Trophoblast cell (in vitro differentiated cells and primary cell): ENCODE data around the gene TIMM10.

ENCODE experiments used
- DNase-seq, 2 donors: peaks; one replicate each; pipeline ENCODE4 v3.0.0-alpha.2; 2016
- H2AFZ ChIP-seq: 2 replicates; pipeline ENCODE4 v1.6.1; 2013; ENCODE audit warnings: low read length, moderate library complexity, mild to moderate bottlenecking; ENCODE audit not compliant: insufficient read depth, poor library complexity
- H2AK5ac ChIP-seq: 2 replicates; pipeline ENCODE4 v1.6.1; 2013; ENCODE audit warnings: mild to moderate bottlenecking, low read length
- H2BK120ac ChIP-seq: 2 replicates; pipeline ENCODE4 v1.6.1; 2013; ENCODE audit warnings: low read length, mild to moderate bottlenecking, moderate library complexity; ENCODE audit not compliant: insufficient read depth, poor library complexity
- H2BK12ac ChIP-seq: 2 replicates; pipeline ENCODE4 v1.6.1; 2013; ENCODE audit warnings: mild to moderate bottlenecking, low read length, moderate library complexity
- H2BK5ac ChIP-seq: 2 replicates; pipeline ENCODE4 v1.6.1; 2013; ENCODE audit warnings: low read length, low read depth, moderate library complexity, mild to moderate bottlenecking; ENCODE audit not compliant: poor library complexity
- H3K14ac ChIP-seq: 2 replicates; pipeline ENCODE4 v1.6.1; 2013; ENCODE audit warnings: mild to moderate bottlenecking, low read length
- H3K18ac ChIP-seq: 2 replicates; pipeline ENCODE4 v1.6.1; 2013; ENCODE audit warnings: mild to moderate bottlenecking, low read length
- H3K23ac ChIP-seq: 2 replicates; pipeline ENCODE4 v1.6.1; 2013; ENCODE audit warnings: low read length
- H3K27ac ChIP-seq: 2 replicates; pipeline ENCODE4 v1.5.1; 2013; ENCODE audit warnings: low read depth, mild to moderate bottlenecking, inconsistent platforms, low read length, moderate library complexity
- H3K27me3 ChIP-seq: 2 replicates; pipeline ENCODE4 v1.6.1; 2013; ENCODE audit warnings: inconsistent platforms, mild to moderate bottlenecking, low read length, moderate library complexity; ENCODE audit not compliant: insufficient read depth
- H3K36me3 ChIP-seq, 2 experiments: 1 replicate in 1 of 2; 2 replicates in 1 of 2; pipeline ENCODE4 v1.6.1; 2013; ENCODE audit warnings: low read length in 2 of 2, mild to moderate bottlenecking in 2 of 2, moderate library complexity in 1 of 2; ENCODE audit not compliant: insufficient read depth in 2 of 2, control insufficient read depth in 1 of 2
- H3K4ac ChIP-seq: 2 replicates; pipeline ENCODE4 v1.6.1; 2013; ENCODE audit warnings: low read depth, mild to moderate bottlenecking, low read length, moderate library complexity
- H3K4me1 ChIP-seq, 2 experiments: 1 replicate in 1 of 2; 2 replicates in 1 of 2; pipeline ENCODE4 v1.6.1; 2013; ENCODE audit warnings: low read length in 2 of 2, mild to moderate bottlenecking in 2 of 2, moderate library complexity in 1 of 2; ENCODE audit not compliant: insufficient read depth in 2 of 2, control insufficient read depth in 1 of 2
- H3K4me2 ChIP-seq: 2 replicates; pipeline ENCODE4 v1.6.1; 2013; ENCODE audit warnings: inconsistent platforms, mild to moderate bottlenecking, low read length, moderate library complexity
- H3K4me3 ChIP-seq: 2 replicates; pipeline ENCODE4 v1.5.1; 2013; ENCODE audit warnings: mild to moderate bottlenecking, low read depth, low read length, inconsistent platforms
- H3K79me1 ChIP-seq: one replicate; pipeline ENCODE4 v1.6.1; 2013; ENCODE audit warnings: low read length
- H3K79me2 ChIP-seq: 2 replicates; pipeline ENCODE4 v1.6.1; 2013; ENCODE audit warnings: low read length, mild to moderate bottlenecking; ENCODE audit not compliant: control insufficient read depth, insufficient read depth, poor library complexity
- H3K9ac ChIP-seq: 2 replicates; pipeline ENCODE4 v1.6.1; 2013; ENCODE audit warnings: mild to moderate bottlenecking, low read length
- H3K9me3 ChIP-seq: 2 replicates; pipeline ENCODE4 v1.6.1; 2013; ENCODE audit warnings: low read depth, mild to moderate bottlenecking, control low read depth, inconsistent platforms, low read length; ENCODE audit not compliant: insufficient read depth
- H4K12ac ChIP-seq: 2 replicates; pipeline ENCODE4 v1.6.1; 2013; ENCODE audit warnings: low read depth, mild to moderate bottlenecking, low read length, moderate library complexity
- H4K8ac ChIP-seq: 2 replicates; pipeline ENCODE4 v1.6.1; 2013; ENCODE audit warnings: low read depth, mild to moderate bottlenecking, low read length, moderate library complexity
- H4K91ac ChIP-seq: one replicate; pipeline ENCODE4 v1.6.1; 2013; ENCODE audit warnings: low read depth, mild to moderate bottlenecking, low read length, moderate library complexity
- WGBS: extraction: QIAGEN DNeasy Blood & Tissue Kit; methylation state at CpG from one replicate; pipeline ENCODE4 v1.1.7; 2013; ENCODE audit warnings: missing lambda C conversion rate; ENCODE audit not compliant: insufficient read length, insufficient coverage; ENCODE audit errors: extremely low coverage; 5-methylcytosine and 5-hydroxymethylcytosine counted together

The TIMM10 gene

DNA sequence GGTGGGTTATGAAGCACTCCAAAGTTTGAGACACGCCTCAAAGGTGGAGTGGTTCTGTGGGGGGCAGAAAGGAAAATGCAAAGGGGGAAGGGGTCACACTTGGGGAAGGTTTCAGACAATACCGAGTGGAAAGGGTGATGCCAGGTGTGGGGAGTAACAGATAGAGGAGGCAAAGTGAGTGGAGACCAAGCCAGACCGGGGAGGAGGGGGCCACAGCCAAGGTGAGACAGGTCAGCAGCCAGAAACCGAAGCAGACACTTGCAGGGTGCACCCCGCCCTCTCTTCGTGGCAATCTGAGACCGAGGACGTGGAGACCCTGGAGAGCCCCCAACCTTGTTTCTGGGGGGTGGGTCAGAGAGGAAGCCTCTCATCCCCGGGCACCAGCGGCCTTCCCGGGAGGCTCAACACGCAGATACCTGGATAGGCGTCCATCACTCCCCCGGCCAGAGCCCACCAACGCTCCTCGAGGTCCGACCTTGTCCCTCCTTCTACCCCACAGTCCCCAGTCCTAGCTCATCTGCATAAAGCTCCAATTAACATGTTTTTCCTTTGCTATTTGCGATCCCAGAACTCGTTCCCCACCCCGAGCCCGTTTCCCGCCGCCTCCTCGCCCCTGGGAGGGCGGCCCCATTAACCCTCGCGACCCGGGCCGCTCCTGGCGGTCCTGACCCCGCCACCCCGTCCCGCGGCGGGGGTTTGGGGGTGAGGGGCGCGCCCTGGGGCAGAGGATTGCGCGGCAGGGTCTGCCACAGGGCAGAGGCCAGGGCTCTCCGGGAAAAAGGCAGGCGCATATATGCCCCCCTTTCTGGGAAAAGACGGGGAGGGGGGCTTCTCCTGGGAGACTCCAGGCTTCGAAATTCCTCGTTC is 48.4 kb downstream of the TIMM10 start:
- H4K12ac ChIP-seq: no peak overlapping the region
- H3K4me2 ChIP-seq: peak overlapping the region; percentile 58
- no peak overlapping the region for H2BK12ac ChIP-seq
- no peak overlapping the region for H2BK120ac ChIP-seq
- no peak for DNase-seq
- H3K23ac ChIP-seq: no peak overlapping the region
- H3K9me3 ChIP-seq: no peaks in the 10 kb centered on the region
- H3K18ac ChIP-seq: no peak overlapping the region
- H2AK5ac ChIP-seq: no peak overlapping the region
- no peak overlapping the region for H3K4ac ChIP-seq
- no peaks in the 10 kb centered on the region for H3K36me3 ChIP-seq
- H4K91ac ChIP-seq: no peak overlapping the region
- H4K8ac ChIP-seq: no peak overlapping the region
- no peak overlapping the region for H3K14ac ChIP-seq
- H3K27me3 ChIP-seq: peaks cover 27% of the 10 kb centered on the region
- no peak overlapping the region for H2BK5ac ChIP-seq
- no peaks in the 10 kb centered on the region for H3K79me1 ChIP-seq
- H3K4me3 ChIP-seq: no peak overlapping the region
- WGBS: no CpG with 5 or more reads among the region's 44 CpGs
- H3K79me2 ChIP-seq: no peaks in the 10 kb centered on the region
- no peak overlapping the region for H2AFZ ChIP-seq
- H3K4me1 ChIP-seq: peaks cover 0 to 7% of the 10 kb centered on the region in 2 experiments
- no peak overlapping the region for H3K9ac ChIP-seq
- H3K27ac ChIP-seq: no peak overlapping the region

DNA sequence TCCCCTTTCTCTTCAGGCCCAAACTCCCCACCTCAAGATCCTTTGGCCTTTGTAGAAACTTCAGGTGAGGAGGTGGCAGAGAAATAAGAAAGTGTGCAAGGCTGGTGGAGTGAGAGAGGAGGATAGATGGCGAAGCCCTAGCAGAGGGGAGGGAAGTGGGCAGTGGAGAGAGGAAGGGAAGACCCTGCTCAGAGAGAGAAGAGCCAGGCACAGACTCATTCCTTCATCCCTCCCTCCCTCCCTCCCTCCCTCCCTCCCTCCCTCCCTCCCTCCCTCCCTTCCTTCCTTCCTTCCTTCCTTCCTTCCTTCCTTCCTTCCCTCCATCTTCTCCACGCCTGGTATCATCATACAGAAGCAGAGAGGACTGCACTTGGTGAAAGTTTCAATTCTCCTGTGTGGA is 49.2 kb downstream of the TIMM10 start:
- no peak overlapping the region for H4K8ac ChIP-seq
- no peak overlapping the region for H3K4ac ChIP-seq
- peaks cover 3 to 11% of the 10 kb centered on the region in 2 experiments for H3K4me1 ChIP-seq
- peaks cover 35% of the 10 kb centered on the region for H3K27me3 ChIP-seq
- no peak overlapping the region for H2BK5ac ChIP-seq
- DNase-seq: no peak
- no peaks in the 10 kb centered on the region for H3K9me3 ChIP-seq
- no peak overlapping the region for H2AK5ac ChIP-seq
- WGBS: no CpG with 5 or more reads among the region's 2 CpGs
- H3K18ac ChIP-seq: no peak overlapping the region
- H3K36me3 ChIP-seq: no peaks in the 10 kb centered on the region
- no peak overlapping the region for H4K12ac ChIP-seq
- H4K91ac ChIP-seq: no peak overlapping the region
- no peak overlapping the region for H3K27ac ChIP-seq
- no peaks in the 10 kb centered on the region for H3K79me1 ChIP-seq
- H3K14ac ChIP-seq: no peak overlapping the region
- no peak overlapping the region for H3K23ac ChIP-seq
- H3K4me2 ChIP-seq: no peak overlapping the region
- H2AFZ ChIP-seq: no peak overlapping the region
- no peak overlapping the region for H3K4me3 ChIP-seq
- no peaks in the 10 kb centered on the region for H3K79me2 ChIP-seq
- H3K9ac ChIP-seq: no peak overlapping the region
- no peak overlapping the region for H2BK120ac ChIP-seq
- H2BK12ac ChIP-seq: no peak overlapping the region

DNA sequence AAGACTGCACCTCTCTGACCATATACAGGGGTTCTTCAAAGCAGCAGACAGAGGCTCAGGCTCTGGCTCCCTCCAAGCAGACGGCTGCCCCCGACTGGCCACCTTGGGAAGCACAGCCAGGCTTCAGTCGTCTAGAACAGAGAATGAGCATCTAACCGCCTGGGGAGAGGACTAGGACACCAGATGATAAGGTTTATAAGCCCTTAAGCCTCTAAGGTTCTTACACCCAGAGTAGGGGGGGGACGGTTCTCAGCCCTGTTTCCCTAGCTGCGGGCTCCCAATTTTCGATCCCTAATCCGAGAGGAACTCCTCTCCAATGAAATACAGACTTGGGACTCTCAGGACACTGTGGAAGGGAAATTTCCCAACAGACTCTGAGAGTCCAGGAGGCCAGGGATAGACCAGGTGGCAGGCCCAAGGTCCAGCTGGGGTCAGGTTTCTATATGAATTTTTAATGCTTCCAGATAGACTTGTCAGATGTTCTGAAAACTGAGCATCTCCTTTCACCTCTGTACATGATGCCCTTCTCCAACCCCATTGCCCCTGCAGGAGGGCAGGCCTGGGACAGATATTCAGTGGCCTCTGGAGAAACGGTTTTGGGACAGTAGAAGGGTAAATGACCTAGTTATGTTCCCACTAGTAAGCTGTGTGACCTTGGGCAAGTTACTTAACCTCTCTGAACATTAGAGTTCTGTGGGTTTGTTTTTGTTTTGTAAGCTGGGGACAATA is 50.0 kb downstream of the TIMM10 start:
- WGBS: no CpG with 5 or more reads among the region's 9 CpGs
- Histone ChIP-seq H3K18ac (no peak overlapping the region), H3K79me2 (no peaks in the 10 kb centered on the region), H2BK5ac (no peak overlapping the region), H4K8ac (no peak overlapping the region), H2BK12ac (no peak overlapping the region), H3K4me1 (peaks cover 6 to 15% of the 10 kb centered on the region in 2 experiments), H3K9me3 (peaks cover 3% of the 10 kb centered on the region), H3K4me2 (no peak overlapping the region), H4K91ac (no peak overlapping the region), H3K4ac (no peak overlapping the region), H3K9ac (no peak overlapping the region), H2BK120ac (no peak overlapping the region), H2AK5ac (no peak overlapping the region), H3K27ac (no peak overlapping the region), H3K36me3 (no peaks in the 10 kb centered on the region), H3K4me3 (no peak overlapping the region), H2AFZ (no peak overlapping the region), H3K79me1 (no peaks in the 10 kb centered on the region), H3K14ac (no peak overlapping the region), H3K23ac (no peak overlapping the region), H3K27me3 (peaks cover 43% of the 10 kb centered on the region), H4K12ac (no peak overlapping the region)
- peak; percentile 62 to 82 for DNase-seq

DNA sequence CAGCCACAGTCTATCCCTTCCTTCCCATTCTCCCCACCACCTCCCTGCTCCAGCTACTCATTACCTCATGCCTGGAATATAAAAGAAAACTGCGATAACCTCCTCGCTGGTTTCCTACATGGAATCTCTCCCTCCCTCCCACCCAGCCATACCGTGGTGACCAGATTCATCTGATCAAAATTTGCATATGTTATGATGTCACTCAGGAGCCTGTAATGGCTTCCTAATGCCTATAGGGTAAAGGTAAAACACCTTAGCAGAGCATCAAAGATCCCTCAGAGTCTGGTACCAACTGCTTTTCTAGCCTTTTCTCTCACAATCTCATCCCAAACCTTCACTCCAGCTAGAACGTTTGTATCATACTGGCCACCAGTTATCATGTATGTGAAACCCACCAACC is 50.6 kb downstream of the TIMM10 start:
- H2BK120ac ChIP-seq: no peak overlapping the region
- no peak overlapping the region for H2BK12ac ChIP-seq

More for the DNA sequence above, 50.6 kb downstream of the TIMM10 start:
- H2AK5ac ChIP-seq: no peak overlapping the region
- WGBS: no CpG with 5 or more reads among the region's 4 CpGs
- H3K27ac ChIP-seq: no peak overlapping the region
- H3K14ac ChIP-seq: no peak overlapping the region
- peaks cover 3% of the 10 kb centered on the region for H3K9me3 ChIP-seq
- no peak overlapping the region for H4K12ac ChIP-seq
- no peaks in the 10 kb centered on the region for H3K79me1 ChIP-seq
- H4K8ac ChIP-seq: no peak overlapping the region
- H3K18ac ChIP-seq: no peak overlapping the region
- H3K4me1 ChIP-seq: peaks cover 6 to 15% of the 10 kb centered on the region in 2 experiments
- no peak overlapping the region for H2AFZ ChIP-seq
- H4K91ac ChIP-seq: no peak overlapping the region
- H3K79me2 ChIP-seq: no peaks in the 10 kb centered on the region
- H3K4me2 ChIP-seq: no peak overlapping the region
- H3K36me3 ChIP-seq: no peaks in the 10 kb centered on the region
- peaks cover 48% of the 10 kb centered on the region for H3K27me3 ChIP-seq
- no peak overlapping the region for H3K23ac ChIP-seq
- peak in 1 of 2 donors; percentile 48 for DNase-seq
- H2BK5ac ChIP-seq: no peak overlapping the region
- no peak overlapping the region for H3K4ac ChIP-seq
- no peak overlapping the region for H3K9ac ChIP-seq
- H3K4me3 ChIP-seq: no peak overlapping the region
